SK-N-SH treated with all-trans-retinoic acid at 6 μM for 48 hours (cell line): ENCODE data around the gene DNLZ.
A peak's percentile ranks its signal among the peaks of the same experiment; 100 is the strongest.

Experiments
- ATAC-seq: fragments of 200-7000 bp; cut with Tn5 transposase; 3 replicates; pipeline ENCODE4 v1.9.1; 2020; ENCODE audit warnings: mild to moderate bottlenecking, moderate library complexity
- ARNTL ChIP-seq: fragments of 450-650 bp; formaldehyde crosslinking; IDR thresholded peaks from 2 replicates; pipeline ENCODE4 v1.5.0; 2020; ENCODE audit warnings: low read depth, mild to moderate bottlenecking, moderate library complexity, borderline replicate concordance
- BACH2 ChIP-seq: fragments of 250-450 bp; sonication (Bioruptor Pico); IDR thresholded peaks from 2 replicates; pipeline ENCODE4 v1.9.0; 2021; ENCODE audit warnings: mild to moderate bottlenecking, borderline replicate concordance
- CREB5 ChIP-seq: fragments of 250-450 bp; sonication (Bioruptor Pico); IDR thresholded peaks from 2 replicates; pipeline ENCODE4 v1.5.1; 2020; ENCODE audit warnings: low read depth, mild to moderate bottlenecking, moderate library complexity
- CSDC2 ChIP-seq: fragments of 250-450 bp; sonication (Bioruptor Pico); IDR thresholded peaks from 2 replicates; pipeline ENCODE4 v1.5.0; 2020; ENCODE audit warnings: mild to moderate bottlenecking, moderate library complexity
- ESRRG ChIP-seq: fragments of 250-450 bp; sonication (Bioruptor Pico); IDR thresholded peaks from 2 replicates; pipeline ENCODE4 v1.6.1; 2021; ENCODE audit warnings: mild to moderate bottlenecking
- GLIS3 ChIP-seq: fragments of 250-450 bp; sonication (Bioruptor Pico); IDR thresholded peaks from 2 replicates; pipeline ENCODE4 v1.5.0; 2020; ENCODE audit warnings: mild to moderate bottlenecking, moderate library complexity
- ISL1 ChIP-seq: fragments of 250-450 bp; sonication (Bioruptor Pico); IDR thresholded peaks from 2 replicates; pipeline ENCODE4 v2.1.2; 2022; ENCODE audit warnings: mild to moderate bottlenecking, moderate library complexity
- PATZ1 ChIP-seq: fragments of 250-450 bp; sonication (Bioruptor Pico); IDR thresholded peaks from 2 replicates; pipeline ENCODE4 v1.8.0; 2020; ENCODE audit warnings: mild to moderate bottlenecking, moderate library complexity, borderline replicate concordance
- POU6F1 ChIP-seq: fragments of 250-450 bp; sonication (Bioruptor Pico); IDR thresholded peaks from 2 replicates; pipeline ENCODE4 v1.8.0; 2021; ENCODE audit warnings: low read depth, mild to moderate bottlenecking, moderate library complexity, borderline replicate concordance
- SNAI2 ChIP-seq: fragments of 250-450 bp; sonication (Bioruptor Pico); IDR thresholded peaks from 2 replicates; pipeline ENCODE4 v1.5.0; 2020; ENCODE audit warnings: mild to moderate bottlenecking, moderate library complexity
- TCF4 ChIP-seq: fragments of 250-450 bp; sonication (Bioruptor Pico); IDR thresholded peaks from 2 replicates; pipeline ENCODE4 v1.8.0; 2021; ENCODE audit warnings: mild to moderate bottlenecking, moderate library complexity, borderline replicate concordance
- TOX ChIP-seq: fragments of 250-450 bp; sonication (Bioruptor Pico); IDR thresholded peaks from 2 replicates; pipeline ENCODE4 v1.8.0; 2021; ENCODE audit warnings: mild to moderate bottlenecking, moderate library complexity, borderline replicate concordance
- TSHZ2 ChIP-seq: fragments of 250-450 bp; sonication (Bioruptor Pico); IDR thresholded peaks from 2 replicates; pipeline ENCODE4 v1.5.0; 2020; ENCODE audit warnings: mild to moderate bottlenecking, moderate library complexity
- ZC3H10 ChIP-seq: fragments of 250-450 bp; sonication (Bioruptor Pico); IDR thresholded peaks from 2 replicates; pipeline ENCODE4 v1.5.1; 2021; ENCODE audit warnings: mild to moderate bottlenecking, moderate library complexity
- ZFP3 ChIP-seq: fragments of 250-450 bp; sonication (Bioruptor Pico); IDR thresholded peaks from 2 replicates; pipeline ENCODE4 v1.5.0; 2020; ENCODE audit warnings: mild to moderate bottlenecking, moderate library complexity
- ZFP30 ChIP-seq: fragments of 450-650 bp; formaldehyde crosslinking; IDR thresholded peaks from 2 replicates; pipeline ENCODE4 v1.5.0; 2022; ENCODE audit warnings: mild to moderate bottlenecking, moderate library complexity
- ZNF70 ChIP-seq: fragments of 450-650 bp; formaldehyde crosslinking; IDR thresholded peaks from 2 replicates; pipeline ENCODE4 v1.5.0; 2020; ENCODE audit warnings: mild to moderate bottlenecking, moderate library complexity
- ZNF8 ChIP-seq: fragments of 450-650 bp; formaldehyde crosslinking; IDR thresholded peaks from 2 replicates; pipeline ENCODE4 v1.5.0; 2020; ENCODE audit warnings: mild to moderate bottlenecking, moderate library complexity

The DNLZ gene

DNA sequence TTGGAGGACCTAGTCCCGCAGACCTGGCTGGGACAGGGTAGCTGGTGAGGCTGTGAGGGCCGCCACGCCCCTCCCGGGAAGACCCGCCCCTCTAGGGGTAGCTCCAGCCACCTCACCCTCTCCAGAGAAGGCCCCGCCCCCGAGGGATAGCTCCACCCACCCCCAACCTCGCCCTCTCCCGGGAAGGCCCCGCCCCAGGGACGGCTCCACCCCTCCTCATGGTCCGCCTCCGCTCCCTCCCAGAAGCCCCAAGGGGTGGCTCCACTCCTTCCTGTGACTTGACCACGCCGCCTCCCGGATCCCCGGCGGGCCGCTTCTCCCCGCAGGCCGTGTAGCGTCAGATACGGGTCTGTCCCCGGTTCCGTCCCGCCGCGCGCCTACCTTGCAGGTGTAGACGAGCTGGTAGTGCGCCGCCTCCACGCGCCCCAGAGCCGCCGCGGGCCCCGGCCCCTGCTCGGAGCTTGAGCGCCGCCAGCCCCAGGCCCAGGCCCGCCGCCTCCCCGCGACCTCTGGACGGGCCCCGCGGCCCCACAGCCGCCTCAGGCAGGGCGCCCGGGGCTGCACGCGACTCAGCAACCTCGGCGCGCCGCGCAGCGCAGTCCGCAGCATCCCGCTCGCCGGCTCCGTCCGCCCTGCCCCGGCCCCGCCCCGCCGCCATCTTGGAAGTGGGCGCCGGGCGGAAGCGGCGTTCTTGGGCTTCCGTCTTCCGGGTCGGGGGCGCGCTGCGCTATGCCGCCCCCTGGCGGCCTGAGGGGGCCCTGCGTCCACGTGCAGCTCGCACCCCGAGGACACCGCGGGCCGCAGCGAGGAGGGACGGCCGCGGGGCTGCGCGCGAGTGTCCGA lies at the start of gene DNLZ:
Gene DNLZ (minus strand): TSS at position 639 of the 843 bp plus-strand sequence. CDS start 30 bp downstream, at position 609.
- peak; percentile 85 for ATAC-seq
- TF ChIP-seq ZNF70 (0 out of 2 replicates have a peak, but pooled peaks have one; percentile 12), ZNF8 (CRISPR knock-in tag) (no peak), CREB5 (CRISPR knock-in tag) (no peak), ARNTL (CRISPR knock-in tag) (0 out of 2 replicates have a peak, but pooled peaks have one; percentile 30), ZC3H10 (CRISPR knock-in tag) (peak; percentile 10; the same call in 1 of the 2 replicates), TSHZ2 (no peak), POU6F1 (CRISPR knock-in tag) (peak; percentile 73; the same call in 1 of the 2 replicates), SNAI2 (CRISPR knock-in tag) (no peak)
- TF ChIP-seq, all 23 proteins: peak for 4

- ATAC-seq = no peak
- TF ChIP-seq ZFP30 (CRISPR knock-in tag) = no peak
- no peak for TF ChIP-seq ZC3H10 (CRISPR knock-in tag)
- TF ChIP-seq GLIS3 (CRISPR knock-in tag) = no peak
Measured at GRCh38 chr9:136412962-136413361, 49.4 kb upstream of the DNLZ start.

DNA sequence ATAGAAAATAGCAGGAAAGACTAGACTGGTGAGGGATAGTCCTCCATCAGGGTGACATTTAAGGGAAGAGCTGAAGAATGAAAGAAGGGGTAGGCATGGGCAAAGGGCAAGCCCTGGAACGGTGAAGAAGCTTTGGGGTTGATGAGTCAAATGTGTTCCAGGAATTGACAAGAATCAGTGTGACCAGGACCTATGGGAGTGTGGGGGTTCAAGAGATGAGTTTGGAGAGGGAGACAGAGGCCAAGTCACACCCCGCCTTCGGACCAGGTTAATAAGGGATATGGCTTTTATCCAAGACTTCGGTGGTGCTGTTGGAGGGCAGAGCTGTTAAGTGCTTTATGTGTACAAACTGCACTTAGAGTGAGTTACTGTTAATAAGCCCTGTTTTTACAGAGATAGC lies 47.8 kb upstream of the DNLZ start:
- ATAC-seq = no peak

More for the DNA sequence above, 47.8 kb upstream of the DNLZ start:
- no peak for TF ChIP-seq CSDC2 (CRISPR knock-in tag)
- TF ChIP-seq TCF4 = no peak
- TF ChIP-seq ZC3H10 (CRISPR knock-in tag) = no peak
- TF ChIP-seq ZFP30 (CRISPR knock-in tag) = no peak
- no peak for TF ChIP-seq CREB5 (CRISPR knock-in tag)
- TF ChIP-seq SNAI2 (CRISPR knock-in tag) = no peak
- TF ChIP-seq BACH2 (CRISPR knock-in tag) = no peak
- no peak for TF ChIP-seq ZFP3 (CRISPR knock-in tag)
- TF ChIP-seq PATZ1 (CRISPR knock-in tag) = no peak
- no peak for TF ChIP-seq ZNF8 (CRISPR knock-in tag)
- TF ChIP-seq TOX (CRISPR knock-in tag) = no peak
- TF ChIP-seq ISL1 (CRISPR knock-in tag) = no peak
- no peak for TF ChIP-seq TSHZ2
- TF ChIP-seq ESRRG (CRISPR knock-in tag) = no peak
- no peak for TF ChIP-seq GLIS3 (CRISPR knock-in tag)
